GM12878 (cell line): ENCODE measurements around the gene IKBIP. TPM values are rescaled to one million over a fixed set of nuclear protein-coding genes. Genes with fewer than 3 reads are reported as not detected.

Experiments used
- ATAC-seq: fragments of 200-7000 bp; cut with Tn5 transposase; 3 replicates; pipeline ENCODE4 v1.9.1; 2020; ENCODE audit warnings: mild to moderate bottlenecking, moderate library complexity
- BruUV-seq: library from RNA; stranded (reverse); fragments of 400-500 nt; replicated peaks from 2 replicates; lab custom pipeline; 2021; lab: Mats Ljungman, UMichigan
- CTCF ChIA-PET: fragments of 300-600 bp; sonication (Branson Sonifier 250); formaldehyde crosslinking; extraction: SDS; loops from one replicate; lab custom pipeline; 2021; ENCODE audit warnings: inconsistent platforms; lab: Yijun Ruan, JAX
- POLR2A ChIA-PET: fragments of 350-600 bp; formaldehyde crosslinking; extraction: SDS; loops from one replicate; lab custom pipeline; 2021; ENCODE audit warnings: inconsistent platforms; lab: Charles Lee
- RAD21 ChIA-PET: fragments of 300-600 bp; sonication (Branson Sonifier 250); formaldehyde crosslinking; loops from one replicate; lab custom pipeline; 2023; ENCODE audit warnings: antibody characterized with exemption; ENCODE audit not compliant: unreplicated experiment; lab: Charles Lee
- SMC1A ChIA-PET: fragments of 300-600 bp; sonication (Branson Sonifier 250); formaldehyde crosslinking; loops from one replicate; lab custom pipeline; 2023; ENCODE audit not compliant: unreplicated experiment, uncharacterized antibody; lab: Charles Lee
- DNase-seq: peaks from one replicate; pipeline ENCODE4 v3.0.0-alpha.2; 2011; ENCODE audit warnings: low read depth, low spot score
- FAIRE-seq: peaks from 3 replicates; lab custom pipeline; 2011; peaks lifted over from hg19 to GRCh38; lab: Jason Lieb, UNC
- H2AFZ ChIP-seq: 2 replicates; pipeline ENCODE4 v1.6.0; 2011; ENCODE audit warnings: low read depth, low read length, control low read depth; ENCODE audit not compliant: control insufficient read depth
- H3K27ac ChIP-seq: 2 replicates; pipeline ENCODE4 v1.5.1; 2011; ENCODE audit warnings: control low read depth; ENCODE audit not compliant: control insufficient read depth, insufficient read depth
- H3K27me3 ChIP-seq, 2 experiments: replicated peaks in 1 of 2; 2 replicates each; pipeline versions ENCODE4 v1.6.0 to v1.6.1; 2011; ENCODE audit warnings: low read length in 1 of 2; ENCODE audit not compliant: control insufficient read depth in 2 of 2, insufficient read depth in 2 of 2
- H3K36me3 ChIP-seq, 2 experiments: 2 replicates each; pipeline ENCODE4 v1.5.1; 2011; ENCODE audit warnings: low read length in 1 of 2; ENCODE audit not compliant: control insufficient read depth in 2 of 2, insufficient read depth in 2 of 2
- H3K4me1 ChIP-seq: 2 replicates; pipeline ENCODE4 v1.6.1; 2011; ENCODE audit warnings: mild to moderate bottlenecking, low read length, moderate library complexity, mixed read lengths; ENCODE audit not compliant: control insufficient read depth, insufficient read depth
- H3K4me2 ChIP-seq: 2 replicates; pipeline ENCODE4 v1.6.0; 2011; ENCODE audit warnings: control low read depth; ENCODE audit not compliant: control insufficient read depth, insufficient read depth
- H3K4me3 ChIP-seq: fragments of 200-600 bp; sonication (generic); 2 replicates; pipeline ENCODE4 v1.5.1; 2016
- H3K79me2 ChIP-seq: 2 replicates; pipeline ENCODE4 v1.6.0; 2011; ENCODE audit warnings: low read length; ENCODE audit not compliant: control insufficient read depth, insufficient read depth
- H3K9ac ChIP-seq: 2 replicates; pipeline ENCODE4 v1.8.0; 2011; ENCODE audit warnings: low read length, control low read depth, mixed read lengths; ENCODE audit not compliant: control insufficient read depth, insufficient read depth
- H3K9me3 ChIP-seq: replicated peaks from 3 replicates; pipeline ENCODE4 v1.5.1; 2011; ENCODE audit warnings: mild to moderate bottlenecking, low read length; ENCODE audit not compliant: control insufficient read depth, insufficient read depth
- H4K20me1 ChIP-seq: 2 replicates; pipeline ENCODE4 v1.6.0; 2011; ENCODE audit not compliant: control insufficient read depth, insufficient read depth
- MLLT1 ChIP-seq: fragments of 450-650 bp; IDR thresholded peaks from 2 replicates; pipeline ENCODE4 v1.6.1; 2016; ENCODE audit warnings: mild to moderate bottlenecking
- PAX8 ChIP-seq: fragments of 450-650 bp; IDR thresholded peaks from 2 replicates; pipeline ENCODE4 v1.6.1; 2017; ENCODE audit warnings: mild to moderate bottlenecking, moderate library complexity
- ZNF384 ChIP-seq: IDR thresholded peaks from 2 replicates; pipeline ENCODE4 v1.6.1; 2012; ENCODE audit warnings: low read depth, mild to moderate bottlenecking, low read length, improper control_type of control experiment, borderline replicate concordance
- WGBS: methylation state at CpG from one replicate; pipeline ENCODE4 v1.1.6; 2016; ENCODE audit warnings: low lambda C conversion rate; ENCODE audit not compliant: insufficient replicate concordance, insufficient coverage; ENCODE audit errors: missing lambda C conversion rate; 5-methylcytosine and 5-hydroxymethylcytosine counted together
- in situ Hi-C: fragments of 300-500 bp; cut with MboI; formaldehyde crosslinking; loops from 9 replicates; pipeline ENCODE4 v1.14.3; 2018; ENCODE audit warnings: mixed read lengths
- intact Hi-C: fragments of 100-400 bp; cut with micrococcal nuclease; formaldehyde crosslinking; loops from one replicate; pipeline ENCODE4 v1.14.2; 2022; ENCODE audit not compliant: unreplicated experiment
- polyA plus RNA-seq, 11 experiments: library from polyadenylated mRNA; depleted of rRNA in 4 of 11; unstranded in 6 of 11; stranded (reverse) in 5 of 11; fragments of >200 nt; fragmentation: Nextera tagmentation in 4 of 11; fragmentation: Illumina TruSeq in 1 of 11; extraction: Ambion mirVana in 4 of 11; extraction: Trizol in 1 of 11; gene quantifications; 1 replicate in 1 of 11; 2 replicates in 10 of 11; pipeline versions ENCODE4 v1.2.1 to v1.2.3, GENCODE V29; 2011 to 2016; ENCODE audit warnings: inconsistent platforms in 2 of 11, missing spikeins in 2 of 11, low read depth in 1 of 11
- total RNA-seq, 4 experiments: library from RNA; depleted of rRNA in 3 of 4; stranded (reverse); fragments of >200 nt in 3 of 4; fragmentation: Illumina TruSeq in 1 of 4; extraction: Trizol in 1 of 4; gene quantifications; 2 replicates each; pipeline versions ENCODE4 v1.2.1 to v1.2.3, GENCODE V29; 2013 to 2021

The IKBIP gene
- total and polyA plus RNA-seq, 10 of the 15 experiments (the other 5 are each of a cell fraction or from before 2014, with no cell fraction given): 5.4 to 34.5 (median 18.4) TPM

GRCh38 chr12:98592825-98593322 is 51.7 kb downstream of the IKBIP start:
- Histone ChIP-seq H3K4me2 (peak overlapping the region; percentile 5), H3K9ac (peak overlapping the region; percentile 41; the same call in 1 of the 2 replicates), H3K4me1 (no peaks in the 10 kb centered on the region), H4K20me1 (no peaks in the 10 kb centered on the region; the same call in 1 of the 2 replicates), H3K9me3 (no peaks in the 10 kb centered on the region), H3K4me3 (peak overlapping the region; percentile 70), H3K79me2 (peaks cover 44% of the 10 kb centered on the region), H3K36me3 (peaks cover 0 to 8% of the 10 kb centered on the region in 2 experiments), H2AFZ (peak overlapping the region; percentile 60), H3K27ac (peak overlapping the region; percentile 46), H3K27me3 (no peaks in the 10 kb centered on the region)
- ChIA-PET CTCF (interaction anchor here (1.0 to 5.3 kb wide), 11 partner anchors 9 to 406 kb away, joined by 4 to 48 read pairs (median 5); no protein-coding TSS in a partner anchor), RAD21 (interaction anchor here (0.7 to 5.1 kb wide), 9 partner anchors 18 to 250 kb away, joined by 3 to 27 read pairs (median 5); partner anchors contain the start of genes APAF1 and IKBIP), SMC1A (interaction anchor here (0.6 to 7.0 kb wide), 10 partner anchors 27 to 167 kb away, joined by 3 to 54 read pairs (median 7); partner anchors contain the start of gene IKBIP), POLR2A (interaction anchor here (0.6 to 5.1 kb wide), 16 partner anchors 10 to 1710 kb away, joined by 3 to 49 read pairs (median 4); partner anchors contain the start of gene IKBIP)
- TF ChIP-seq PAX8 (0 out of 2 replicates have a peak, but pooled peaks have one; percentile 48), MLLT1 (peak; percentile 95), ZNF384 (no peak)
- intact Hi-C loops: loop anchor here (1.0 to 5.0 kb wide), 3 partner anchors 51 to 90 kb away; partner anchors contain the start of genes IKBIP and TMPO
- ATAC-seq (no peak), DNase-seq (no peak), FAIRE-seq (no peak)
- BruUV-seq: TSS peak; percentile 98
- in situ Hi-C loops: no loop called here
- 33% methylated on average over 9 of the region's 9 CpGs for WGBS
